ENCODE measurements around the gene RACK1.

DNA sequence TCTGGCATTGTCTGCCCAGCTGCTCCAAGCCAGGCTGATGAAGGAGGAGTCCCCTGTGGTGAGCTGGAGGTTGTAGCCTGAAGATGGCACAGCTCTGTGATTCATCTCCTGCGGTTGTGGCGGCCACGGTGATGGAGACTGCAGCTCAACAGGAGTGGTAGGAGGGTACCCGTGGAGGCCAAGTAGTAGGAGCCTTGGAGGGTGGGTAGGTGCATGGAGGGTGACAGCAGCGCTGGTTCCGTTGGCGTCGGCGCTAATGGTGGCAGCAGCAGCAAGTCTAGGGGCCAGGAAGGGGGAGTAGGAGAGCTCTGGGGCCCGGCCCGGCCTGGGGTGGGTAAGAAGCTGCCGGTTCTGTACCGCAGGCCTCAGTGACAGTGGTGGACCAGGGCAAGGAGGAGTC lies 39.6 kb upstream of the RACK1 start:
- TF ChIP-seq EZH2 (IDR thresholded peaks at IDR 0.05) (no peak), POLR2AphosphoS5 (IDR thresholded peaks at IDR 0.05; ENCODE audit: borderline replicate concordance, low read depth, low read length) (no peak), FOXP2 (optimal IDR thresholded peaks at IDR 0.05; ENCODE audit: control extremely low read depth, extremely low read length, insufficient read depth) (no peak)
